HG03378 (cell line): ENCODE measurements around the gene SCGB1A1.
"Not testable (repeated sequence)": the region's sequence is repeated elsewhere in the genome, so short reads cannot be mapped to it uniquely, and the experiment has no call there.

Experiments
- ATAC-seq: cut with Tn5 transposase; IDR thresholded peaks from one replicate; pipeline ENCODE4 v1.9.1; 2021; ENCODE audit warnings: mild to moderate bottlenecking, moderate library complexity; ENCODE audit not compliant: unreplicated experiment

Gene SCGB1A1

DNA sequence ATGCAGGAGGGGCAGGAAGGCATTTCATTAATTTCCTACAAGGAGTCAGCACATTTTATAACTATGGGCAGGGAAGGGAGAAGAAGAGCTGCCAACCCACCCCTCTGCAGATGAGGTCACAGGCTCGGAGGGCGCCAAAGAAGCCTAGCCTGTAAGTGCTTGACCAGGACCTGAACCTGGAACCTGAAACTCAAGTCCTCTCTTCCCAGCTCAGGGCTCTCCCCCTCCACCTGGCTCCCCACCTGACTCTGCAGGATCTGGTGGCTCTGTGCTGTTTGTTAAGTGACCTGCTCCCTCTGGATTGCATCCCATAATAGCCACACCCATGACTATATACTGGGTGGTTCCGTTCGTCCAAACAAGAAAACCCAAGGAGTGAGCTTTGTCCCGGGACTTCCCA lies 27.3 kb downstream of the SCGB1A1 start:
- ATAC-seq = no peak

DNA sequence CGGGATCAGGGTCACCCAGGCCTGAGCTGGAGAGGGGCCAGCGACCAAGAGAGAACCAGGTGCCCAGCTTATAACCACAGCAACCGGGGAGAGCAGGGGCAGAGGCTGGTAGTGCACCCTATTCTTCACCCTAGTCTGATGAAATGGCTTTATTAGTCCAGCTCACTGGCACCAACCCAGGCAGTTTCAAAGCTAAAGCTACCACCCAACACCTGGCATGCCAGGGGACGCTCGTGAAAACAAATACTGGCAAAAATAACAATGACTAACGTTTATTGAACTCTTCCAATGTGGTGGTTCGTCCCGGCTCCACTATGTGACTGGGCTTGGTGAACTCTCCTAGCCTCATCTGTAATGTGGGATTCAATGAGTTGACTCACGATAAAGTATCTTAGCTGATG lies 30.6 kb downstream of the SCGB1A1 start:
- no peak for ATAC-seq

DNA sequence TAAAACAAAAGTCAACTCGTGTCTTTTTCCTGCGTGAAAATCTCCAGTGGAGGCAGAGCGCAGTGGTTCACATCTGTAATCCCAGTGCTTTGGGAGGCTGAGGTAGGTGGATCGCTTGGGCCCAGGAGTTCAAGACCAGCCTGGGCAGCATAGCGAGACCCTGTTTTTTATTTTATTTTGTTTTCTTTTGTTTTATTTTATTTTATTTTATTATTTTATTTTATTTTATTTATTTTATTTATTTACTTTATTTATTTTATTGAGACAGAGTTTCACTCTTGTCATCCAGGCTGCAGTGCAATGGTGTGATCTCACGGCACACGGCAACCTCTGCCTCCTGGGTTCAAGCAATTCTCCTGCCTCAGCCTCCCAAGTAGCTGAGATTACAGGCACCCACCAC lies 31.1 kb downstream of the SCGB1A1 start:
- ATAC-seq = not testable (repeated sequence)

DNA sequence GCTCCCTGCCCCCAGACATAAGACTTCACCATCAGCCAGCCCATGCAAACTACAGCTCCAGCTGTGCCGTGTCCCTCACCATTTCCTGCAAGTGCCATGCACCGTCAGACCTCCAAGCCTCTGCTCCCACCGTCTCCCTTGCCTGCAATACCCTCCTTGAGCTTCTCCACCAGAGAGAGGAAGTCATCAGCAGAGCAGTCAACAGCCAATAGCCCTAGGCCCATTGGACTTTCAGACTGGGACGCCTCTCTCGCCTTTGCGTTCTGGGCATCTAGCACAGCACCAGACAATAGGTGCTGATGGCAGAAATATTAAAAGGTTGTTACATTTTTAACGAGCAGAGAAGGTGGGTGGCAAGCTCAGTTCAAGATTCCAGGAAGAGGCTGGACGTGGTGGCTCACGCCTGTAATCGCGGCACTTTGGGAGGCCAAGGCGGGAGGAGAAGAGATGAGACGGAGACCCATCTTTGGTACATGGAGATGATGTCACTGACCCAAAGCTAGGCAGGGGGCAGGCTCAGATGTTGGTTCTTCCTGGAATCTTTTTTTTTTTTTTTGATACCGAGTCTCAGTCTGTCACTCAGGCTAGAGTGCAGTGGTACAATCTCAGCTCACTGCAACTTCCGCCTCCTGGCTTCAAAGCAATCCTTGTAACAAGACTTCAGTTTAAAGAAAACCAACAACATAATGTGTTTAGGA lies 31.9 kb downstream of the SCGB1A1 start:
- ATAC-seq = no peak

DNA sequence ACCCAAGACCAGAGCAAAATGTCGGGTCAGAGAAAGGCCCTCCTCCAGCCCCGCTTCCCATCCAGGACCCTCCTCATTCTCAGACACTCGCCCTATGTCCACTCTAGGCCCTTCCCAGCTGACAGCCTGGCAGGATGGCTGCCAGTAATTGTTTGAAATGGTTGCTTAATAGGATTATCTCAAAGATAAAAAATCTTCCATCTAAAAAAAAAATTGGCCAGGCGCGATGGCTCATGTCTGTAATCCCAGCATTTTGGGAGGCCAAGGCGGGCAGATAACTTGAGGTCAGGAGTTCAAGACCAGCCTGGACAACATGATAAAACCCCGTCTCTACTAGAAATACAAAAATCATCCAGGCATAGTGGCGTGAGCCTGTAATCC lies 32.4 kb downstream of the SCGB1A1 start:
- no peak for ATAC-seq

DNA sequence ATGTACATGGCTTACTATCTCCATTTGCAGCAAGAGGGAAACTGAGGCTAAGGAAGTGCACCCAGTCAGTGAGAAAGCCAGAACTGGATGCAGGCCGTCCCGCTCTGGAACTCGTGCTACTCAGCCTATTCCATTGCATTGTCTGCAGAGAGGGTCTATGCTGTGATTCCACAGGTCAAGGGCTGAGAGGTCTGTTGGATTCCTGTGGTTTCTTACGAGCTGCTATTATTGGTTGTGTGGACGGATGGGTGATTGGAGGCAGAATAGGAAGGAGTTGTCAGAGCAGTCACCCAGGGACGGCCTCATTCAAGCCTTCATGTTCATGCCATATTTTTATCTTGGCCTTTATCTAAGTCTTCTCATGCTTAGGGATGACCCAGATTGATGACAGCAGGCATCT lies 33.4 kb downstream of the SCGB1A1 start:
- ATAC-seq = no peak

DNA sequence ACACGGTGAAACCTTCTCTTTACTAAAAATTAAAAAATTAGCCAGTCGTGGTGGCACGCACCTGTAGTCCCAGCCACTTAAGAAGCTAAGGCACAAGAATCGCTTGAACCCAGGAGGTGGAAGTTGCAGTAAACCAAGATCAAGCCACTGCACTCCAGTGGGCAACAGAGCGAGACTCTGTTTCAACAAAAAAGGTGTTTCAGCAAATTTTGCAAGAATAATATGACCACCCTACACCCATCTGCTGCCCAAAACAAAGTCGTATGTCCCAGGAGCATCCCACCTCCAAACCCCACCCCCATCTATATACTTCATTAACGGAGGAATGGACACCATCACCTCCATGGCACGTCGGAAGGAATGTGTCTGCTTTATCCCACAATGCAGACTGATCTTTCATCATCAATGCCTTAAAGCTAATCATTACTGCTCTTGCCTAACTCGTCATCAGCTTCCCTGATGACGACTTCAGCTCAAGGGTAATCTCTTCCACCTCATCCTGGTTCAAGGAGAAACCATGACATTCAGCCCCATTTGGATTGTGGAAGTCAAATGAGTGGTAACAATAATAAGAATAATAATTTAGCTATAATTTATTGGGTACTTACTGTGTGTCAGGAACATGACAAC lies 34.1 kb downstream of the SCGB1A1 start:
- no peak for ATAC-seq

DNA sequence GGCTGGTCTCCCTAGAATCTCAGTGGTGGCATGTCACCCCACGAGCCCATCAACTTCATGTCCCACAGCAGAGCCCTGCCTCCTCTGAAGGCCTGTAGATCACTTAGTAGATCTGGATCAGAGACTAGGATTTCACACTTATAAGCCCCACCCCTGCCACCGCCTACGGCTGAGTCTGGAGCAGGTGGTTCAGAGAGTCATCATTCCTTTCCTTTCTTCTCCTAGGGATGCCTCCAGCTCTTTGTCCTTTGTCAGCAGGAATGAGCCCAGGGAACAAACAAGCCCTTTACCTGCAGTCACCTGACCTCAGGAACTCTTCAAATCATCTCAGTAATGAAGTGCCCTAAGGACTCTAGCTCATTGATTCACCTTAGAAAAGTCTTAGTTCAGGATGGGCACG lies 37.8 kb downstream of the SCGB1A1 start:
- no peak for ATAC-seq

DNA sequence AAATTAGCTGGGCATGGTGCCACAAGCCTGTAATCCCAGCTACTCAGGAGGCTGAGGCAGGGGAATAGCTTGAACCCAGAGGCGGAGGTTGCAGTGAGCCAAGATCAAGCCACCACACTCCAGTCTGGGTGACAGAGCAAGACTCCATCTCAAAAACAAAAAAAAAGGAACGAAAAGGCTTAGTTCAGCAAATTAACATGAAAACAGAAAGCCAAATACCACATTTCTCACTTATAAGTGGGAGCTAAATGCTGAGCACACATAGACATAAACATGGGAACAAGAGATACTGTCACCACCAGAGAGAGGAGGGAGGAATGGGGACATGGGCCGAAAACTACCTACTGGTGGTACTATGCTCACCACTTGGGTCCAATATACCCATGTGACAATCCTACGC lies 38.6 kb downstream of the SCGB1A1 start:
- no peak for ATAC-seq

DNA sequence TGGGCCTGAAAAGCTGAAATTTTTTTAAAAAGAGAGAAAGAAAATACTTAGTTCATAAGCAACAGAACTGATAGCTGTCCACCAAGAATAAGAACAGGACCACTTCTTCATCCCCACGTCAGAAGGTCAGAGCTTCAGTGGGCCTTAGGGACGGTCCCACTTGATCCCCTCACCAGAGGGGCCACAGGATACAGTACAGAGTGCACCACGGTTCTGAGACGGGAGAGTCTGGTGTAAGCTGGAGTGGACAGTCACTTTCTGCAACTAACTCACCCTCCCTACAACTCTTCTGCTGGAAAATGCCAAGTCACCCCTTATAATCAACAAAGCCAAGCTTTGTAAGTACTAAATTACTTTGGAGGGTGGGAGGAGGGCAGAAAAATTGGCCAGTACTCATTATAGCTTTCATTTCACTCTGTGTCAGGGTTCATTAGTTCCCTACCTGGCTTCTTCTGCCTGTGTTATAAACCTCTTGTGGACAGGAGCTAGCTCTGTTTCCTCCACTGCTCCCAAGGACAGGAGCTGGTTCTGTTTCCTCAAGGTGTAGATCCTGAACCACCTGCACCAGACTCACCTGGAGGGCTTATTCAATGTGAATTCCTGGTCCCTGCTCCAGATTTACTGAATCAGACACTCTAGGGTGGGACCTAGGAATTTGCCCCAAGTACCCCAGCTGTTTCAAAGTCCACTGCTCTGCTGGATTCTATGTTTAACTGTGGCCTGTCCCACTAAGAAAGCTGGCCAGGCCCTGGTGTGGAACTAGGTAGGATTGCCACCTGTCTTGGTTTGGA lies 39.6 kb downstream of the SCGB1A1 start:
- ATAC-seq = no peak

DNA sequence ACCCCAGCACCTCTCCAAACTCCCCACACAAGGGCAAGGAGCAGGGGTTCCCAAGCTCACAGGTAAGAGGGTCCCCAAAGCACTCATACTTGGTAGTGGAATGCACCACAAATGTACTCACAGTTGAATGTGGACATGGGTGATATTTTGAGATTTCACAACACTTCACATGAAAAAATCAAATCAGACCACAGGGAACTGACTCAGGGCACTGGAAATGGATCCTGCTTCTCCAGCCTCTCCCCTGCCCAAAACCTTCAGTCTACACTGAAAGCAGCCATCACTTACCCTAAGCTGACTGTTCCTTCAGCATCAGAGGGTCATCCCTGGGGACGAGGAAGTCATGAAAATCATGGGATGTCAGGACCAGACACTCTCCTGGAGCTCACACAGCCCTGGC lies 40.2 kb downstream of the SCGB1A1 start:
- ATAC-seq = no peak

DNA sequence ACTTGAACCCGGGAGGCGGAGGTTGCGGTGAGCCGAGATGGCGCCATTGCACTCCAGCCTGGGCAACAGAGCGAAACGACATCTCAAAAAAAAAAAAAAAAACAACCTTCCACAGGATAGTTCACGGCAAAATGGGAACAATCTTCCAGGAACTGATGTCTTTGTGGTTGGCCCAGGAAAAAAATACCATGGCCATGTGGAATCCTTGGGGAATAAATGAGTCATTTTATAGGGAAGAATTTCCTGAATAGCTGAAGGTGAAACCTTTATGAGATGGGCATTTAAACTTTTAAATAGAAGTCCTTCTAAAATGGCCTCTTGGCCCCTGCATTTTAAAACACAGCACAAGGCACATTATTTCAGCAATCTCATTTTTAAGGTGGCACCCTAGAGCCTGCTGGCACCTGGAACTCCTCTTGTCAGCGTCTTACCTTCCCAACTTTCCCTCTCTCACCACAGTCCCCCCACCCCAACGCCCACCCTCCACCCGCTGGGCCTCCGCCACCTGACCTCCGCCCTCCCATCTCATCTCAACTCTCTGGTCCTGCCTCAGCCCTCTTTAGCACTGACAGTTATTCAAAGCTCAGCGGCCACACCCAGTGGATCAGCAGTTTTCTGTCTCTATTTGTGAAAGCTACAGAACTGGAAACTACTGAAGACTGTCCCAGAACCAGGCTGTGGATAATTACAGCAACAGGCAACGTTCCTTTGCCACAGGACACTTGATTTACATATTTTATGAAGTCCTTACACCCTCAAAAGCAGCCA lies 43.1 kb downstream of the SCGB1A1 start:
- no peak for ATAC-seq

DNA sequence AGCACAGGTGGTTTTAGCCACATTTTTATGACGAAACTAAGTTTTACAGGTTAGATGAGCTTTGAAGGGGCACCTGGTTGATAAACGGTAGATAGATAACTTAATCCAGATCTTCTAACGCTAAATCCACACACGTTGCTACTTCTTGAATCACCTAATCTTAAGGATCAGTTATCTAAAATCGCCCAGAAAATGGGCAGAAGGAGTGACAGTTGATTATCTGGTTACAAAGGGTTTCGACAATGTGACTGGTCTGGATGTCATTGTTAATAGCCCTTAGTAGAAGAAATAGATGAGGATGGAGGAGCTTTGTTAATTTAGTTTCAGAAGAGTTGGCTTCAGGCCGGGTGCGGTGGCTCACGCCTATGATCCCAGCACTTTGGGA lies 43.7 kb downstream of the SCGB1A1 start:
- ATAC-seq = no peak

DNA sequence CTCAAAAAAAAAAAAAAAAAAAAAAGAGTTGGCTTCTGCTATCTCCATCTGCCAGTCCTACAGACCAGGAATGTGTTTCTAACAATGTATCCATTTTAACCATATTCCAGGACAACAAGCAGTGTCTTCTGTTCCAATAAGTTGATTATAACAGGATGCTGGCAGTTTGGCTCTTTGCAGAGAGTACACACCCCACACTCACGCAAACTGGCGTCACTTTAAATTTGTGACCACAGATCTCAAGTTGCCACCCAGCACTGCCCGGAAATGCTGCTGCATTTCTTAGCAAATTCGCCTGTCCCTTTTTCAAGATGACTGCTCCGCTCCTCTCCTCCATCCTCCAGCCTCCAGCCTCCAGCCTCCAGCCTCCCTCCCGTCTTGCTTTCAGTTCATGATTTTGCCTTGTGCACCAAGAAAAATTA lies 44.3 kb downstream of the SCGB1A1 start:
- ATAC-seq = no peak

DNA sequence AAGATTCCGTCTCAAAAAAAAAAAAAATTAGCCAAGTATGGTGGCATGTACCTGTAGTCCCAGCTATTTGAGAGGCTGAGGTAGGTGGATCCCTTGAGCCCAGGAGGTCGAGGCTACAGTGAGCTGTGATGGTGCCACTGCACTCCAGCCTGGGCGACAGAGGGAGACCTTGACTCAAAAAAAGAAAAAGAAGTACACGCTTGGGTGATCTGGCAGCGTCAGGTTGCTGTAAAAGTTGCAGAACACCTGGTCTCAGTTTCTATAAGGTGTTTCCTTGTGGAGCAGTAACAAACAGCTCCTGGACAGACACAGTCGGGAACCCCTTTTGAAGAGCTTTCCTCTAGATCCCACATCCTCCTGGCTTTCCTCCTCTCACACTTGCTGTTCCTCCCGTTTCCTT lies 45.8 kb downstream of the SCGB1A1 start:
- no peak for ATAC-seq

DNA sequence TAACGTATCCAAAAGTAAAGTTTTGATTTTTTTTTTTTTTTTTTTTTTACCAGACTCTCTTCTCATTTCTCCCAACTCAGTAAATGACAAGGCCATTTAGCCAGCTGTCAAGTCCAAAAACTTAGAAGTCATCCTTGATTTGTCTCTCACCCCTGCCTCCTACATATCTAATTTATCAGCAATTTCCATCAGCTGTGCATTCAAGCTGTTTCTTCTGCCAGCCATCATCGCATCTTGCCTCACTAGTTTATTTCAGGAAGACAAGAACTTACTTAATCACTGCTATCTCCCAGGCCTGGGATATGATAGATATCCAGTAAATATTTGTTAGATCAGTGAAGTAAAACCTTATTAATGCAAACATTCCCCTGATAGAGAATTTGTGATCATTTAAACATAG lies 47.6 kb downstream of the SCGB1A1 start:
- ATAC-seq = no peak

DNA sequence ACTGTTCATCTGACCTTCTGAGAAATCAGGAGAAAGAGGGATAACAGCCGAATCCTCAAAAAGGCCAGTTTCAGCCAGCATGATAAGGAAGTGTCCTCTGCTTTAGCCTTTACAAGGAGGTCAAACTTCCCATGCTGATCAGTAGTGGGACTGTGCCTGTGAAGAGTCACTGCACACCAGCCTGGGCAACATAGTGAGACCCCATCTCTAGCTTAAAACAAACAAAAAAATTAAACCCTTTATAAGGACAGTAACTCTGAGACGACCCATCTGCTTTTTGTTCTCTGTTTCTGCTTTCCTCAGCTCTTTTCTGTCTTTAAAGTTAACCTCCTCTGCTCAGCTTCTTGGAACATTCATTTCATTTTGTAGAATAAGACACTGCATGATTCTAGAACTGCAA lies 49.7 kb downstream of the SCGB1A1 start:
- ATAC-seq = no peak

DNA sequence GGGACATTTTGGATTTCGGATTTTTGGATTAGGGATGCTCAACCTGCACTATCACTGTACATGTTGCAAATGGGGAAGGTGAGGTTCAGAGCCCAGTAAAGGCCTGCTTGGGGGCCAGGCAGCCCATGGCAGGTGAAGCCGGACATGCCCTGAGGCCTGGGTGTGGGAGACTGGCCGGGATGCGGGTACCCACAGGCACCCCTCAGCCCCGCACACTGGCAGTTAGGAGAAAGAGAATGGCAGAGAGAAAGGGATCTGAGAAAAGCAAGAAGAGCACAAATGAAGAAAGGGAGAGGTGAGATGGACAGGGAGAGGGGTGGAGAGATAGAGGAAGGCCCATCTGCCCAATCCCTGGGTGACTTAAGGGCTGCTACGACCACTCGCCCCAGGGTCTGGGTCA lies 52.8 kb downstream of the SCGB1A1 start:
- no peak for ATAC-seq

DNA sequence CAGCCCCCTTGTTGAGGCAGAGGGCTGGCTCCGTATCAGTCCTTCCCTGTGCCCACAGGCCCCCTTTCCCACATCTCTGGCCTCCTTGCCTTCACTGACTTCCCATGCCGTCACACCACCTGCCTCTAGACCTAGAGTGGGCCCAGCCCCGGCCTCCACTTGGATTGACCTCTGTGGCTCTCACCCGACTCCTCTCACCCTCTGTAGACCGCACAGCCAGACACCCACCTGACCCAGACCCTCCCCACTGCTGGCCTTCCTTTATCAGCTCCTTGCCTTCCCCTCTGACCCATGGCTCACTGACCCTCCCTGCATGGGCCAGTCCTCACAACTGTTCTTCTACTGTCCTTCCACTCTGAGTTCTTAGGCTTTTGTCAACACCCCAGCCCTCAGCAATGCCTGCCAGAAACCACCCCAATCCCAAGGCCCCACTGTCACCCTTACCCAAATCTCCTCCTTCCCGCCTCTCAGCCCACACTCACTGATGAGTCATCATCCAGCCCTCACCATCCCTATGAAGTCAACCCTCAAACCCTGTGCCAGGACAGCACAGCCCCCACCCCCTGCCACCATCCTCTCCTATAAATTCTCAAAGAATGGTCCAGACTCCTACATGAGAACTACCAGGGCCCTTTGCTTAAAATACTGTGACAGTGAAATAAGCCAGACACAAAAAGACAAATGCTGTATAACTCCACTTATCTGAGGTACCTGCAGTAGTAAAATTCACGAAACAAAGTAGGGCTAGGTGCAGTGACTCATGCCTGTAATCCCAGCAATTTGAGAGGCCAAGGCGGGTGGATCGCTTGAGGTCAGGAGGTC lies 53.4 kb downstream of the SCGB1A1 start:
- no peak for ATAC-seq
